Measurements from ENCODE around the gene MPPE1.

The MPPE1 gene

DNA sequence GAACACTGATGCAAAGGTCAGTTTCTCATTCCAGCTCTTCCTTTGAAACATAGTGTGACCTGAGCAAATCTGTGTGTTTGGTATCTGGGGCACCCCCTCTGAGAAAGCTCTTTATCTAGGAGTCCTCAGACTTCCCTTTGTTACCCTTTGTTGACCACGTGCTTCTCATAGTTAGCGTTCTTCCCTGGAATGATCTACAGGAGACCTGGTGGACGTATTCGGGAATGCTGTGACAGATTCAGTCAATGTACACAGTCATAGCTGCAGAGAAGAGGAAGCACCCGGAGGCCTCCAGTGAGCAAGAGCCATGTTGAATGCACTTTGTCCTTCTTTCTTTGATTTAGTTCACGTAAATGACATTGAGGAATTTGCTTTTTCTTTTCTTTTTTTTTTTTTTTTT lies 67.6 kb downstream of the MPPE1 start:
- TF ChIP-seq, protein P1, sequence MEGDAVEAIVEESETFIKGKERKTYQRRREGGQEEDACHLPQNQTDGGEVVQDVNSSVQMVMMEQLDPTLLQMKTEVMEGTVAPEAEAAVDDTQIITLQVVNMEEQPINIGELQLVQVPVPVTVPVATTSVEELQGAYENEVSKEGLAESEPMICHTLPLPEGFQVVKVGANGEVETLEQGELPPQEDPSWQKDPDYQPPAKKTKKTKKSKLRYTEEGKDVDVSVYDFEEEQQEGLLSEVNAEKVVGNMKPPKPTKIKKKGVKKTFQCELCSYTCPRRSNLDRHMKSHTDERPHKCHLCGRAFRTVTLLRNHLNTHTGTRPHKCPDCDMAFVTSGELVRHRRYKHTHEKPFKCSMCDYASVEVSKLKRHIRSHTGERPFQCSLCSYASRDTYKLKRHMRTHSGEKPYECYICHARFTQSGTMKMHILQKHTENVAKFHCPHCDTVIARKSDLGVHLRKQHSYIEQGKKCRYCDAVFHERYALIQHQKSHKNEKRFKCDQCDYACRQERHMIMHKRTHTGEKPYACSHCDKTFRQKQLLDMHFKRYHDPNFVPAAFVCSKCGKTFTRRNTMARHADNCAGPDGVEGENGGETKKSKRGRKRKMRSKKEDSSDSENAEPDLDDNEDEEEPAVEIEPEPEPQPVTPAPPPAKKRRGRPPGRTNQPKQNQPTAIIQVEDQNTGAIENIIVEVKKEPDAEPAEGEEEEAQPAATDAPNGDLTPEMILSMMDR (IDR thresholded peaks at IDR 0.05; ENCODE audit: low read depth, low read length), result no peak
- no peak for DNase-seq (ENCODE audit: extremely low read depth, low read depth)

- DNase-seq (ENCODE audit: extremely low read depth, low read depth), result no peak
- TF ChIP-seq, protein P1 (IDR thresholded peaks at IDR 0.05; ENCODE audit: low read depth, low read length), result no peak
Observed at GRCh38 chr18:11839556-11839955, 68.6 kb downstream of the MPPE1 start.

DNA sequence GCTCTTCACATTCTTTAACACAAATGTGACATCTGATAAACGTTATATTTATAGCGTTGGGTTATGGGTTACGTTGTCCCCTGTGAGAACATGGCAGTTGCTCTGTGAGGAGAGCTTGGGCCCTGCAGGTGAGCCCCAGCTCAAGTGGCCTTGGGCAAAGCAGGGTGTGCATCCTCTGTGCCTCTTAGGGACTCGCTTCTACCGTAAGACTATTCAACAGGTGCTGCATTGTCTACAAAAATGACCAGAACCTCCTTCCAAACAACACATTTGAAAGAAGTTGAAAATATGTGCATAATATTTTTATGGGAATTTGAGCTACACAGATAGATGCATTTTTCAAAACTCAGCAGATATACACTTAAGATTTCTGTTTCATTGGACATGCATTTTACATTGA lies 73.3 kb downstream of the MPPE1 start:
- DNase-seq (ENCODE audit: extremely low read depth, low read depth), result no peak

More for the DNA sequence above, 73.3 kb downstream of the MPPE1 start:
- TF ChIP-seq, protein P1 (IDR thresholded peaks at IDR 0.05; ENCODE audit: low read depth, low read length), result no peak

Data from AG09319 (cell line).